Measurements from ENCODE around the gene CORO2B. TPM values are rescaled to one million over a fixed set of nuclear protein-coding genes. Genes with fewer than 3 reads are reported as not detected.

Gene CORO2B
- total and polyA plus RNA-seq, 8 donors: 0.56 to 7.7 (median 1.7) TPM

GRCh38 chr15:68765602-68766368, 187.0 kb downstream of the CORO2B start:
- FAIRE-seq: no peak
- no peak for TF ChIP-seq CTCF (IDR thresholded peaks at IDR 0.05)
- no peak for DNase-seq
- Histone ChIP-seq H3K4me1 (no peaks in the 10 kb centered on the region), H3K27ac (no peak overlapping the region), H3K27me3 (no peaks in the 10 kb centered on the region), H3K9me3 (no peaks in the 10 kb centered on the region), H3K4me3 (no peak overlapping the region), H3K36me3 (no peaks in the 10 kb centered on the region)
- 70 to 77% methylated on average over 11 of the region's 11 CpGs for WGBS, 2 donors
- intact Hi-C loops (cut with DNase I): no loop called here
- no peak for ATAC-seq

- no peak overlapping the region for H3K4me3 ChIP-seq
- no peak for TF ChIP-seq CTCF (IDR thresholded peaks at IDR 0.05)
- FAIRE-seq (no peak), DNase-seq (no peak), ATAC-seq (no peak)
- intact Hi-C loops (cut with DNase I): no loop called here
- H3K9me3 ChIP-seq: no peaks in the 10 kb centered on the region
- no peak overlapping the region for H3K27ac ChIP-seq
- no peaks in the 10 kb centered on the region for H3K36me3 ChIP-seq
- H3K27me3 ChIP-seq: no peaks in the 10 kb centered on the region
- 67 to 83% methylated on average over 4 of the region's 4 CpGs for WGBS, 2 donors
- H3K4me1 ChIP-seq: no peaks in the 10 kb centered on the region
Measured at GRCh38 chr15:68767833-68768232, 189.0 kb downstream of the CORO2B start.

- DNase-seq (no peak), ATAC-seq (no peak), FAIRE-seq (no peak)
- H3K27ac ChIP-seq: no peak overlapping the region
- H3K27me3 ChIP-seq: no peaks in the 10 kb centered on the region
- no peaks in the 10 kb centered on the region for H3K4me1 ChIP-seq
- no peak overlapping the region for H3K4me3 ChIP-seq
- intact Hi-C loops (cut with DNase I): no loop called here
- 6 to 9% methylated on average over 2 of the region's 2 CpGs for WGBS, 2 donors
- TF ChIP-seq CTCF (IDR thresholded peaks at IDR 0.05): no peak
- H3K36me3 ChIP-seq: no peaks in the 10 kb centered on the region
- H3K9me3 ChIP-seq: no peaks in the 10 kb centered on the region
Measured at GRCh38 chr15:68768321-68768720, 189.5 kb downstream of the CORO2B start.

GRCh38 chr15:68769702-68770101, 190.9 kb downstream of the CORO2B start:
- H3K27me3 ChIP-seq: no peaks in the 10 kb centered on the region
- no peaks in the 10 kb centered on the region for H3K4me1 ChIP-seq
- 93 to 100% methylated on average over 2 of the region's 2 CpGs for WGBS, 2 donors
- no peak overlapping the region for H3K4me3 ChIP-seq
- ATAC-seq: no peak
- H3K27ac ChIP-seq: no peak overlapping the region
- intact Hi-C loops (cut with DNase I): no loop called here
- no peak for FAIRE-seq
- no peak for DNase-seq
- no peak for TF ChIP-seq CTCF (IDR thresholded peaks at IDR 0.05)
- H3K9me3 ChIP-seq: no peaks in the 10 kb centered on the region
- H3K36me3 ChIP-seq: no peaks in the 10 kb centered on the region

GRCh38 chr15:68770216-68770615, 191.4 kb downstream of the CORO2B start:
- Histone ChIP-seq H3K36me3 (no peaks in the 10 kb centered on the region), H3K27ac (no peak overlapping the region), H3K4me1 (no peaks in the 10 kb centered on the region), H3K27me3 (no peaks in the 10 kb centered on the region), H3K4me3 (no peak overlapping the region), H3K9me3 (no peaks in the 10 kb centered on the region)
- FAIRE-seq (no peak), ATAC-seq (no peak), DNase-seq (no peak)
- no peak for TF ChIP-seq CTCF (IDR thresholded peaks at IDR 0.05)
- intact Hi-C loops (cut with DNase I): no loop called here

Data from pancreas (tissue), 10 donors.